ENCODE results near the gene IL26. TPM values are rescaled to one million over a fixed set of nuclear protein-coding genes. Genes with fewer than 3 reads are reported as not detected.

IL26 gene
- total RNA-seq, 1 experiment from 2014 or later, result not detected

GRCh38 chr12:68156636-68157035 lies 69.0 kb downstream of the IL26 start:
- Histone ChIP-seq H3K27me3 (ENCODE audit: low read length) (no peaks in the 10 kb centered on the region), H2AFZ (ENCODE audit: low read length) (no peak overlapping the region), H3K4me3 (ENCODE audit: low read length) (no peak overlapping the region), H3K9me2 (replicated peaks; ENCODE audit: insufficient read depth, low read length) (no peaks in the 10 kb centered on the region), H3K27ac (ENCODE audit: low read length) (no peak overlapping the region), H3K79me2 (ENCODE audit: low read length) (no peaks in the 10 kb centered on the region), H4K20me1 (ENCODE audit: insufficient read depth, low read depth, low read length) (no peaks in the 10 kb centered on the region), H3K4me1 (ENCODE audit: low read length) (no peaks in the 10 kb centered on the region), H3K4me2 (ENCODE audit: low read depth, low read length, poor library complexity, severe bottlenecking) (no peak overlapping the region), H3K36me3 (ENCODE audit: insufficient read depth, low read length) (no peaks in the 10 kb centered on the region), H3K9me3 (ENCODE audit: low read length) (no peaks in the 10 kb centered on the region), H3K9ac (ENCODE audit: low read length) (no peak overlapping the region)
- no peak for DNase-seq

- H3K9ac ChIP-seq (ENCODE audit: low read length), result no peak overlapping the region
- H3K4me3 ChIP-seq (ENCODE audit: low read length), result no peak overlapping the region
- H3K27ac ChIP-seq (ENCODE audit: low read length), result no peak overlapping the region
- no peaks in the 10 kb centered on the region for H3K9me2 ChIP-seq (replicated peaks; ENCODE audit: insufficient read depth, low read length)
- H3K4me2 ChIP-seq (ENCODE audit: low read depth, low read length, poor library complexity, severe bottlenecking), result no peak overlapping the region
- H3K79me2 ChIP-seq (ENCODE audit: low read length), result no peaks in the 10 kb centered on the region
- H3K36me3 ChIP-seq (ENCODE audit: insufficient read depth, low read length), result no peaks in the 10 kb centered on the region
- no peak overlapping the region for H2AFZ ChIP-seq (ENCODE audit: low read length)
- no peaks in the 10 kb centered on the region for H3K4me1 ChIP-seq (ENCODE audit: low read length)
- no peaks in the 10 kb centered on the region for H3K9me3 ChIP-seq (ENCODE audit: low read length)
- no peaks in the 10 kb centered on the region for H3K27me3 ChIP-seq (ENCODE audit: low read length)
- H4K20me1 ChIP-seq (ENCODE audit: insufficient read depth, low read depth, low read length), result no peaks in the 10 kb centered on the region
- no peak for DNase-seq
Measured at GRCh38 chr12:68154779-68155178, 70.8 kb downstream of the IL26 start.

Other genes starting within 250 kb of the IL26 start
- not detected in 2 replicates for gene IFNG-AS1, start 236.4 kb downstream of the IL26 start, total RNA-seq (2014; rRNA removed; shearing (Covaris generic); ENCODE audit: low replicate concordance)
- not detected in 2 replicates for gene IFNG, start 66.1 kb downstream of the IL26 start, total RNA-seq (2014; rRNA removed; shearing (Covaris generic); ENCODE audit: low replicate concordance)
- gene IL22, start 27.8 kb upstream of the IL26 start, total RNA-seq (2014; rRNA removed; shearing (Covaris generic); ENCODE audit: low replicate concordance), result not detected in 2 replicates
- gene MDM1, start 106.6 kb upstream of the IL26 start, total RNA-seq (2014; rRNA removed; shearing (Covaris generic); ENCODE audit: low replicate concordance), result 40.2 and 40.4 TPM in 2 replicates

All from Karpas-422 (cell line).